HepG2 (cell line): ENCODE results near the gene RSBN1. TPM values are rescaled to one million over a fixed set of nuclear protein-coding genes. Genes with fewer than 3 reads are reported as not detected.
A peak's percentile ranks its signal among the peaks of the same experiment; 100 is the strongest.

ENCODE experiments used
- ATAC-seq: fragments of 200-7000 bp; cut with Tn5 transposase; 3 replicates; pipeline ENCODE4 v1.9.1; 2020; ENCODE audit warnings: mild to moderate bottlenecking, moderate library complexity
- BruUV-seq: library from RNA; stranded (reverse); fragments of 400-500 nt; replicated peaks from 2 replicates; lab custom pipeline; 2021; lab: Mats Ljungman, UMichigan
- CTCF ChIA-PET: fragments of 300-600 bp; formaldehyde crosslinking; extraction: SDS; loops from one replicate; lab custom pipeline; 2021; ENCODE audit warnings: low total read pairs, inconsistent platforms, low intra/inter-chr PET ratio; lab: Yijun Ruan, JAX
- POLR2A ChIA-PET: fragments of 350-600 bp; sonication (Branson Sonifier 250); formaldehyde crosslinking; loops from one replicate; lab custom pipeline; 2020; ENCODE audit warnings: antibody characterized with exemption, inconsistent platforms; lab: Yijun Ruan, JAX
- DNase-seq: peaks from one replicate; pipeline ENCODE4 v3.0.0-alpha.2; 2015; ENCODE audit warnings: low spot score
- FAIRE-seq: peaks from 3 replicates; lab custom pipeline; 2011; peaks lifted over from hg19 to GRCh38; lab: Jason Lieb, UNC
- H2AFZ ChIP-seq: one replicate; pipeline ENCODE4 v1.6.1; 2011; ENCODE audit warnings: low read length, inconsistent platforms
- H3K27ac ChIP-seq: fragments of 300-600 bp; 3 replicates; pipeline ENCODE4 v1.8.0; 2011; ENCODE audit warnings: mixed run types, mild to moderate bottlenecking, mixed read lengths, low read length, inconsistent platforms; ENCODE audit not compliant: insufficient read depth; ENCODE audit errors: extremely low read length
- H3K27me3 ChIP-seq, 2 experiments: fragments of 200-600 bp in 1 of 2; 2 replicates in 1 of 2; 3 replicates in 1 of 2; pipeline versions ENCODE4 v1.6.0 to v1.8.0; 2011; ENCODE audit warnings: low read length in 2 of 2, mild to moderate bottlenecking in 2 of 2, moderate library complexity in 2 of 2, inconsistent platforms in 1 of 2; ENCODE audit not compliant: insufficient read depth in 2 of 2, control insufficient read depth in 1 of 2
- H3K36me3 ChIP-seq, 2 experiments: fragments of 200-600 bp in 1 of 2; replicated peaks in 1 of 2; 2 replicates in 1 of 2; 3 replicates in 1 of 2; pipeline versions ENCODE4 v1.5.1 to v1.8.0; 2011; ENCODE audit warnings: low read length in 2 of 2, inconsistent platforms in 1 of 2; ENCODE audit not compliant: insufficient read depth in 2 of 2, control insufficient read depth in 1 of 2
- H3K4me1 ChIP-seq: 2 replicates; pipeline ENCODE4 v1.5.1; 2012; ENCODE audit warnings: low read length, inconsistent platforms; ENCODE audit not compliant: insufficient read depth
- H3K4me2 ChIP-seq: 2 replicates; pipeline ENCODE4 v1.6.0; 2011; ENCODE audit warnings: low read depth, low read length, inconsistent platforms
- H3K4me3 ChIP-seq, 3 experiments: fragments of 200-600 bp in 1 of 3; sonication (generic), shearing (Covaris generic) in 1 of 3; replicated peaks in 1 of 3; 2 replicates each; pipeline ENCODE4 v1.5.1; 2011 to 2016; ENCODE audit warnings: low read length in 3 of 3, inconsistent platforms in 2 of 3, low read depth in 2 of 3, mild to moderate bottlenecking in 2 of 3, control low read depth in 1 of 3, mixed read lengths in 1 of 3; ENCODE audit not compliant: insufficient read depth in 1 of 3
- H3K79me2 ChIP-seq: one replicate; pipeline ENCODE4 v1.6.1; 2011; ENCODE audit warnings: low read length, inconsistent platforms; ENCODE audit not compliant: insufficient read depth
- H3K9ac ChIP-seq: 2 replicates; pipeline ENCODE4 v1.6.0; 2011; ENCODE audit warnings: mild to moderate bottlenecking, low read depth, low read length, inconsistent platforms; ENCODE audit not compliant: insufficient read depth
- H3K9me3 ChIP-seq: 2 replicates; pipeline ENCODE4 v1.5.1; 2012; ENCODE audit warnings: mild to moderate bottlenecking, low read length
- H4K20me1 ChIP-seq: 2 replicates; pipeline ENCODE4 v1.6.0; 2011; ENCODE audit warnings: inconsistent platforms, mild to moderate bottlenecking, low read length, moderate library complexity; ENCODE audit not compliant: insufficient read depth
- PITX1 ChIP-seq: sonication (generic); formaldehyde crosslinking; IDR thresholded peaks from 2 replicates; pipeline ENCODE4 v1.5.1; 2020; ENCODE audit warnings: mild to moderate bottlenecking, missing genetic modification reagents
- THYN1 ChIP-seq: sonication (generic); formaldehyde crosslinking; IDR thresholded peaks from 2 replicates; pipeline ENCODE4 v1.8.1; 2023; ENCODE audit warnings: low read depth, mild to moderate bottlenecking, moderate library complexity, missing genetic modification reagents, borderline replicate concordance
- ZNF101 ChIP-seq: sonication (generic); formaldehyde crosslinking; IDR thresholded peaks from 2 replicates; pipeline ENCODE4 v1.4.0; 2020; ENCODE audit warnings: mild to moderate bottlenecking, low read depth, missing genetic modification reagents, borderline replicate concordance
- ZNF292 ChIP-seq: sonication (generic); formaldehyde crosslinking; IDR thresholded peaks from 2 replicates; pipeline ENCODE4 v1.8.1; 2022; ENCODE audit warnings: mild to moderate bottlenecking, low read depth, missing genetic modification reagents, borderline replicate concordance
- ZNF629 ChIP-seq: sonication (generic); formaldehyde crosslinking; conservative IDR thresholded peaks from 2 replicates; pipeline ENCODE4 v1.5.0; 2020; ENCODE audit warnings: missing genetic modification reagents
- ZSCAN20 ChIP-seq: sonication (generic); formaldehyde crosslinking; IDR thresholded peaks from 2 replicates; pipeline ENCODE4 v1.4.0; 2020; ENCODE audit warnings: missing genetic modification reagents, mild to moderate bottlenecking, borderline replicate concordance
- WGBS: methylation state at CpG from one replicate; pipeline ENCODE4 v1.1.6; 2017; ENCODE audit warnings: low lambda C conversion rate; 5-methylcytosine and 5-hydroxymethylcytosine counted together
- in situ Hi-C: cut with HindIII; loops from 2 replicates; pipeline ENCODE4 v1.10.0; 2017; ENCODE audit warnings: low pct_unique_long_range_greater_than_20kb; ENCODE audit not compliant: extremely low pct_ligation_motif_present
- intact Hi-C: fragments of 100-400 bp; cut with micrococcal nuclease; formaldehyde crosslinking; loops from one replicate; pipeline ENCODE4 v1.10.0; 2022; ENCODE audit not compliant: unreplicated experiment
- polyA plus RNA-seq, 8 experiments: library from polyadenylated mRNA; depleted of rRNA in 3 of 8; stranded (reverse) in 7 of 8; unstranded in 1 of 8; fragments of >200 nt; fragmentation: Illumina TruSeq in 4 of 8; extraction: Trizol in 4 of 8; gene quantifications; 2 replicates each; pipeline versions ENCODE4 v1.2.1 to v1.2.3, GENCODE V29; 2011 to 2016; ENCODE audit warnings: low read depth in 4 of 8, missing spikeins in 1 of 8, mixed read lengths in 1 of 8; ENCODE audit not compliant: insufficient read depth in 1 of 8
- total RNA-seq, 5 experiments: library from RNA; depleted of rRNA; stranded (reverse); fragments of >200 nt; fragmentation: Illumina TruSeq; extraction: Trizol; gene quantifications; 2 replicates each; pipeline ENCODE4 v1.2.3, GENCODE V29; 2016; ENCODE audit warnings: low read depth in 1 of 5
- TF ChIP-seq, protein P1 (sequence below): sonication (generic); formaldehyde crosslinking; IDR thresholded peaks from 2 replicates; pipeline ENCODE4 v1.9.0; 2021; ENCODE audit warnings: missing genetic modification reagents, borderline replicate concordance

RSBN1 gene
- total and polyA plus RNA-seq, 2 of the 13 experiments (the other 11 are each of a cell fraction or from before 2014, with no cell fraction given): 8.3 to 10.4 TPM

DNA sequence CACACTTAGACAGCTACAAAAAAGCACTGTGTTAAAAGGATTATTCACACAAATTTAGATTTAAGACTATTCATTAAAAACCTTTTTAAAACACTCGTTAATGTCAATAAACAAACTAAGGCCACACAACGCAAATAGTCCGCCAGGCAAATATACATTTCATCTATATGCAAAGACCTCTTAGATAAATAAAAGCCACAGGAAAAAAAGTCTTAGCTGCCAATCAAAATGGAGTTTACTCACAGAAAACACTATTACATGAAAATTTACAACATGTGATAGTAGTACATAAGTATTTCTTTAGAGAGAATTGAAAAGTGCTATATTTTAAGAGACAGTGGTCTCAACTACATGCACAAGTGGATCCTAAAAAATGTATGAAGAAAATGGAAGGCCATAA is 50.3 kb downstream of the RSBN1 start (continued):
- TF ChIP-seq, protein P1, sequence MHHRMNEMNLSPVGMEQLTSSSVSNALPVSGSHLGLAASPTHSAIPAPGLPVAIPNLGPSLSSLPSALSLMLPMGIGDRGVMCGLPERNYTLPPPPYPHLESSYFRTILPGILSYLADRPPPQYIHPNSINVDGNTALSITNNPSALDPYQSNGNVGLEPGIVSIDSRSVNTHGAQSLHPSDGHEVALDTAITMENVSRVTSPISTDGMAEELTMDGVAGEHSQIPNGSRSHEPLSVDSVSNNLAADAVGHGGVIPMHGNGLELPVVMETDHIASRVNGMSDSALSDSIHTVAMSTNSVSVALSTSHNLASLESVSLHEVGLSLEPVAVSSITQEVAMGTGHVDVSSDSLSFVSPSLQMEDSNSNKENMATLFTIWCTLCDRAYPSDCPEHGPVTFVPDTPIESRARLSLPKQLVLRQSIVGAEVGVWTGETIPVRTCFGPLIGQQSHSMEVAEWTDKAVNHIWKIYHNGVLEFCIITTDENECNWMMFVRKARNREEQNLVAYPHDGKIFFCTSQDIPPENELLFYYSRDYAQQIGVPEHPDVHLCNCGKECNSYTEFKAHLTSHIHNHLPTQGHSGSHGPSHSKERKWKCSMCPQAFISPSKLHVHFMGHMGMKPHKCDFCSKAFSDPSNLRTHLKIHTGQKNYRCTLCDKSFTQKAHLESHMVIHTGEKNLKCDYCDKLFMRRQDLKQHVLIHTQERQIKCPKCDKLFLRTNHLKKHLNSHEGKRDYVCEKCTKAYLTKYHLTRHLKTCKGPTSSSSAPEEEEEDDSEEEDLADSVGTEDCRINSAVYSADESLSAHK (CRISPR knock-in tag): no peak
- TF ChIP-seq ZSCAN20: no peak
- no peak for TF ChIP-seq THYN1 (CRISPR knock-in tag)

DNA sequence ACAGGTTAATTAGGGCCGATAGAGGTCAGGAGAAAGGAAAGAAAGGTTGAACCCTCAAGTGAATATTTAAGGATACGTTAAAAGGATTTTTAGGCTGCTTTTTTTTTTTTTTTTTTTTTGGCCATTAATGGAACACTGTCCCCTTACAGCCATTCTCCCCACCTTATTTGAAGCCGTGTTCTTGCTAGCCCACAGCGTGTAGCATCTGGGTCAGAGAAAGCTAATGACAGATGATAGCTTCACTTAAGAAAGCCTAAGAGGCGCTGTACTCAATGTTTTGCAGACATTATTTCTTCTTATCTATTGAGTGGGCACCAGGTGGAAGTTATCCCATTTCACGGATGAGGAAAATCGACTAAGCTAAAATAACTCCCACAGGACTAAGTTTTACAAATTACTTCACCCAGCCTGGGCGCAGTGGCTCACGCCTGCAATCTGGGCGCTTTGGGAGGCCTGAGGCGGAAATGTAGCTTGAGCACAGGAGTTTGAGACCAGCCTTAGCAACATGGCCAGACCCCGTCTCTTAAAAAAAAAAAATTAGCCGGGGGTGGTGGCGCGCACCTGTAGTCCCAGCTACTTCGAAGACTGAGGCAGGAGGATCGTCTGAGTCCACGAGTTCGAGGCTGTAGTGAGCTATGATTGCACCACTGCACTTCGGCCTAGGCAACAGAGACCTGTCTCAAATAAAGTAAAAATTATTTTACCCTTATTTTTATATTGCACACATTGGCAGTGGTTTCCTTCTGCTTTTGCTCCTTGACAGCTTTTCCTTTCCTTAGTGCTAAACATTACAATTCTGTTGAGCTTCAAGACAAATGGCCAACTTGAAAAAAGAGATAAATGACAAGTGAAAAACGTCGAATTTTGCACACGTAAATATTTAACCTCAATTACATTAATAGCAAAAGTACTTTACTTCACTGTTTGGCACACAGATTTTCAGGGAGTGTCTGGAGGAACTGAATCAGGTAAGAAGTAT is 51.9 kb downstream of the RSBN1 start:
- ATAC-seq (no peak), FAIRE-seq (no peak), DNase-seq (no peak)
- intact Hi-C loops: no loop called here
- ChIA-PET POLR2A (interaction anchor here (0.6 to 3.4 kb wide), 9 partner anchors 9 to 832 kb away, joined by 3 to 34 read pairs (median 5); partner anchors contain the start of genes AP4B1, HIPK1 and RSBN1), CTCF (no interaction called here)
- BruUV-seq: no TSS peak
- Histone ChIP-seq H3K79me2 (peaks cover 11% of the 10 kb centered on the region), H3K9ac (peak overlapping the region; percentile 98), H4K20me1 (no peaks in the 10 kb centered on the region), H3K36me3 (peaks cover 0 to 2% of the 10 kb centered on the region in 2 experiments; a peak in 2 of 5 replicates), H3K4me1 (peaks cover 32% of the 10 kb centered on the region), H3K4me2 (peak overlapping the region; percentile 99), H3K27ac (peak overlapping the region; percentile 98), H3K9me3 (no peaks in the 10 kb centered on the region), H2AFZ (peak overlapping the region; percentile 99), H3K4me3 (peak overlapping the region; percentile 85 to 91 (median 91); a peak in 5 of 6 replicates), H3K27me3 (no peaks in the 10 kb centered on the region; a peak in 1 of 5 replicates)
- TF ChIP-seq ZNF629 (CRISPR knock-in tag) (peak; percentile 89), ZNF101 (CRISPR knock-in tag) (no peak), ZNF292 (CRISPR knock-in tag) (no peak), PITX1 (CRISPR knock-in tag) (peak; percentile 2; the same call in 1 of the 2 replicates)
- WGBS: 83% methylated on average over 23 of the region's 23 CpGs
- in situ Hi-C loops: loop anchor here (5.0 kb wide), 1 partner anchor 37 kb away; no protein-coding TSS in a partner anchor
